Measurements from ENCODE around the gene BICD2. TPM values are rescaled to one million over a fixed set of nuclear protein-coding genes. Genes with fewer than 3 reads are reported as not detected.
A peak's percentile ranks its signal among the peaks of the same experiment; 100 is the strongest.

BICD2 gene
- total and polyA plus RNA-seq, 2 of the 13 experiments (the other 11 are each of a cell fraction or from before 2014, with no cell fraction given) = 5.1 to 17.4 TPM

DNA sequence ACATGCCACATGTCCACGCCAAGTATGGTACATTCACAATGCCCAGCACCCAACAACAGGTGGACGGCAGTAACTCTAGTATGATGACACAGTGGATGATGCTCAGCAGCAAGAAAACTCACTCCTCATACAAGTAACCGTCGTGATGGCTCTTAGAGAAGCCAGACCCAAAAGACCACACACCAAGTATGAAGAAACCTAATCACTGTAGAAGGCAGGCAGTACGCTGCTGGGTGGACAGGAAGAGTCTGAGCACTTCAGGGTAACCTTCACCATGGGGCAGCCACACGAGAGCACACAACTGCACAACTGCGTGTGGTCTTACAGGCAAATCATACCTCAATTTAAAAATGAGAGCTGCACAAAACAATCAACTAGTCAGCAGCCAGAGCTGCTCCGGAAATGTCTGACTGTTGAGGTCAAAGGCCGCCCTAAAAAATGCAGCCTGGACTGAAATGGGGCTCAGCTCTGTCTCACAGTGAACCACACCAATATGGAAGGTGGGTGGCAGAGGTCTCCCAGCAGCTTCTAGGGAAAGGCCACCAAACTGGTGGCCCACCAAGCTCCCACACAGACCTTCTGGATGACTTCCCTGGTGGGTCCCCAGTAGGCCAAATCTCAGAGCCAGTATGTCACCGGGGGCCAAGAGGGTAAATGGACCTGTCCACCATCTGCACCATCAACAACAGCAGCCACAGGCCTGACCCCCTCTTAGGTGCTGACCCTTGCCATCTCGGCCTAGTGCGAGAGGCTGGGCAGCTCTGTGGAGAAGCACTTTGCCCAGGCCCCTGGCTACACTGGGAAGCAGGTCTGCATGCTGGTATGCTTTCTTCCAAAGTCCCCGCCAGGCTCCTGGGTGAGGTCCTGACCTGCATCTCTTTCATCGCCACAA is 17.8 kb downstream of the BICD2 start (continued):
- TF ChIP-seq ZNF558 (CRISPR knock-in tag; IDR thresholded peaks at IDR 0.05; ENCODE audit: borderline replicate concordance) = no peak
- TF ChIP-seq, protein P1, sequence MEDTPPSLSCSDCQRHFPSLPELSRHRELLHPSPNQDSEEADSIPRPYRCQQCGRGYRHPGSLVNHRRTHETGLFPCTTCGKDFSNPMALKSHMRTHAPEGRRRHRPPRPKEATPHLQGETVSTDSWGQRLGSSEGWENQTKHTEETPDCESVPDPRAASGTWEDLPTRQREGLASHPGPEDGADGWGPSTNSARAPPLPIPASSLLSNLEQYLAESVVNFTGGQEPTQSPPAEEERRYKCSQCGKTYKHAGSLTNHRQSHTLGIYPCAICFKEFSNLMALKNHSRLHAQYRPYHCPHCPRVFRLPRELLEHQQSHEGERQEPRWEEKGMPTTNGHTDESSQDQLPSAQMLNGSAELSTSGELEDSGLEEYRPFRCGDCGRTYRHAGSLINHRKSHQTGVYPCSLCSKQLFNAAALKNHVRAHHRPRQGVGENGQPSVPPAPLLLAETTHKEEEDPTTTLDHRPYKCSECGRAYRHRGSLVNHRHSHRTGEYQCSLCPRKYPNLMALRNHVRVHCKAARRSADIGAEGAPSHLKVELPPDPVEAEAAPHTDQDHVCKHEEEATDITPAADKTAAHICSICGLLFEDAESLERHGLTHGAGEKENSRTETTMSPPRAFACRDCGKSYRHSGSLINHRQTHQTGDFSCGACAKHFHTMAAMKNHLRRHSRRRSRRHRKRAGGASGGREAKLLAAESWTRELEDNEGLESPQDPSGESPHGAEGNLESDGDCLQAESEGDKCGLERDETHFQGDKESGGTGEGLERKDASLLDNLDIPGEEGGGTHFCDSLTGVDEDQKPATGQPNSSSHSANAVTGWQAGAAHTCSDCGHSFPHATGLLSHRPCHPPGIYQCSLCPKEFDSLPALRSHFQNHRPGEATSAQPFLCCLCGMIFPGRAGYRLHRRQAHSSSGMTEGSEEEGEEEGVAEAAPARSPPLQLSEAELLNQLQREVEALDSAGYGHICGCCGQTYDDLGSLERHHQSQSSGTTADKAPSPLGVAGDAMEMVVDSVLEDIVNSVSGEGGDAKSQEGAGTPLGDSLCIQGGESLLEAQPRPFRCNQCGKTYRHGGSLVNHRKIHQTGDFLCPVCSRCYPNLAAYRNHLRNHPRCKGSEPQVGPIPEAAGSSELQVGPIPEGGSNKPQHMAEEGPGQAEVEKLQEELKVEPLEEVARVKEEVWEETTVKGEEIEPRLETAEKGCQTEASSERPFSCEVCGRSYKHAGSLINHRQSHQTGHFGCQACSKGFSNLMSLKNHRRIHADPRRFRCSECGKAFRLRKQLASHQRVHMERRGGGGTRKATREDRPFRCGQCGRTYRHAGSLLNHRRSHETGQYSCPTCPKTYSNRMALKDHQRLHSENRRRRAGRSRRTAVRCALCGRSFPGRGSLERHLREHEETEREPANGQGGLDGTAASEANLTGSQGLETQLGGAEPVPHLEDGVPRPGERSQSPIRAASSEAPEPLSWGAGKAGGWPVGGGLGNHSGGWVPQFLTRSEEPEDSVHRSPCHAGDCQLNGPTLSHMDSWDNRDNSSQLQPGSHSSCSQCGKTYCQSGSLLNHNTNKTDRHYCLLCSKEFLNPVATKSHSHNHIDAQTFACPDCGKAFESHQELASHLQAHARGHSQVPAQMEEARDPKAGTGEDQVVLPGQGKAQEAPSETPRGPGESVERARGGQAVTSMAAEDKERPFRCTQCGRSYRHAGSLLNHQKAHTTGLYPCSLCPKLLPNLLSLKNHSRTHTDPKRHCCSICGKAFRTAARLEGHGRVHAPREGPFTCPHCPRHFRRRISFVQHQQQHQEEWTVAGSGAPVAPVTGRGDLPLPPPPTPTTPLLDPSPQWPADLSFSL (CRISPR knock-in tag; IDR thresholded peaks at IDR 0.05) = peak; percentile 77; the same call in 1 of the 2 replicates
- TF ChIP-seq MZF1 (CRISPR knock-in tag; IDR thresholded peaks at IDR 0.05; ENCODE audit: borderline replicate concordance) = no peak
- TF ChIP-seq, protein P2, sequence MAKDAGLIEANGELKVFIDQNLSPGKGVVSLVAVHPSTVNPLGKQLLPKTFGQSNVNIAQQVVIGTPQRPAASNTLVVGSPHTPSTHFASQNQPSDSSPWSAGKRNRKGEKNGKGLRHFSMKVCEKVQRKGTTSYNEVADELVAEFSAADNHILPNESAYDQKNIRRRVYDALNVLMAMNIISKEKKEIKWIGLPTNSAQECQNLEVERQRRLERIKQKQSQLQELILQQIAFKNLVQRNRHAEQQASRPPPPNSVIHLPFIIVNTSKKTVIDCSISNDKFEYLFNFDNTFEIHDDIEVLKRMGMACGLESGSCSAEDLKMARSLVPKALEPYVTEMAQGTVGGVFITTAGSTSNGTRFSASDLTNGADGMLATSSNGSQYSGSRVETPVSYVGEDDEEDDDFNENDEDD (CRISPR knock-in tag; IDR thresholded peaks at IDR 0.05; ENCODE audit: borderline replicate concordance) = no peak
- TF ChIP-seq XRCC5 (optimal IDR thresholded peaks at IDR 0.05; ENCODE audit: low read length) = no peak
- TF ChIP-seq SOX13 (IDR thresholded peaks at IDR 0.05) = no peak
- TF ChIP-seq SOX13 (CRISPR knock-in tag; conservative IDR thresholded peaks at IDR 0.05 in 1 of 2, IDR thresholded peaks at IDR 0.05 in 1 of 2) = no peak
- no peak for TF ChIP-seq RFXANK (CRISPR knock-in tag; IDR thresholded peaks at IDR 0.05)
- TF ChIP-seq PCBP1 (IDR thresholded peaks at IDR 0.05; ENCODE audit: borderline replicate concordance, low read depth, low read length) = no peak
- no peak for TF ChIP-seq PAX8 (CRISPR knock-in tag; IDR thresholded peaks at IDR 0.05; ENCODE audit: borderline replicate concordance)
- no peak for TF ChIP-seq NCOA5 (CRISPR knock-in tag; IDR thresholded peaks at IDR 0.05)
- TF ChIP-seq HNF4G (IDR thresholded peaks at IDR 0.05; ENCODE audit: borderline replicate concordance, low read depth, low read length) = peak; percentile 5; the same call in 1 of the 2 replicates
- TF ChIP-seq HNF4G (CRISPR knock-in tag; IDR thresholded peaks at IDR 0.05; ENCODE audit: borderline replicate concordance, low read depth) = no peak
- TF ChIP-seq ZNF724P (CRISPR knock-in tag; IDR thresholded peaks at IDR 0.05; ENCODE audit: borderline replicate concordance) = no peak
- peak; percentile 28 to 43; a peak in 1 of 4 replicates for TF ChIP-seq NR2F1 (CRISPR knock-in tag; IDR thresholded peaks at IDR 0.05)
- no peak for TF ChIP-seq HOXA3 (CRISPR knock-in tag; IDR thresholded peaks at IDR 0.05)
- TF ChIP-seq ZNF180 (CRISPR knock-in tag; IDR thresholded peaks at IDR 0.05; ENCODE audit: borderline replicate concordance, low read depth) = no peak
- TF ChIP-seq BCL6 (CRISPR knock-in tag; IDR thresholded peaks at IDR 0.05) = no peak
- no peak for TF ChIP-seq SRSF4 (IDR thresholded peaks at IDR 0.05; ENCODE audit: low read depth, low read length, poor library complexity, severe bottlenecking)
- TF ChIP-seq SRF (IDR thresholded peaks at IDR 0.05; ENCODE audit: low read depth, low read length) = no peak

Data from HepG2 (cell line).